ENCODE measurements around the gene HCN3.

DNA sequence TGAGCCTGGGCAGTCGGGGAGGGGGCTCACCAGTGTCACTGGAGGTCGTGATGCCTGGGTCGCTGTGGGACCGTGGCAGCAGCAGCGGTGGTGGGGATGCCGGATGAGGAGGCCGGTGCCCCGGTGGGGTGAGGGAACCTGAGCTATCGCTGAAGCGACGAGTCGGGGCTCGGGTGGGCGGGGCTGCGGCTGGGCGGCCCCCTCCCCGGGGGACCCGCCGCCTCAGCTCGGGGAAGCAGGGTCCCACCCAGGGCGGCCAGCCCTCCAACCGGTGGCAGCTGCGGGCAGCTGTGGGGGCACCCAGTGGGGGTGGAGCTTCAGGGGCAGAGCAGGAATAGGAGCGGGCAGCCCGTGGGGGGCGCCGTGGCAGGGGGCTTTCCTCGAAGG lies 27.0 kb upstream of the HCN3 start:
- TF ChIP-seq CTCF (IDR thresholded peaks at IDR 0.05; ENCODE audit: insufficient read depth, low read length) (no peak), POLR2AphosphoS5 (IDR thresholded peaks at IDR 0.05; ENCODE audit: low read depth) (no peak)
- TF ChIP-seq, protein P1, sequence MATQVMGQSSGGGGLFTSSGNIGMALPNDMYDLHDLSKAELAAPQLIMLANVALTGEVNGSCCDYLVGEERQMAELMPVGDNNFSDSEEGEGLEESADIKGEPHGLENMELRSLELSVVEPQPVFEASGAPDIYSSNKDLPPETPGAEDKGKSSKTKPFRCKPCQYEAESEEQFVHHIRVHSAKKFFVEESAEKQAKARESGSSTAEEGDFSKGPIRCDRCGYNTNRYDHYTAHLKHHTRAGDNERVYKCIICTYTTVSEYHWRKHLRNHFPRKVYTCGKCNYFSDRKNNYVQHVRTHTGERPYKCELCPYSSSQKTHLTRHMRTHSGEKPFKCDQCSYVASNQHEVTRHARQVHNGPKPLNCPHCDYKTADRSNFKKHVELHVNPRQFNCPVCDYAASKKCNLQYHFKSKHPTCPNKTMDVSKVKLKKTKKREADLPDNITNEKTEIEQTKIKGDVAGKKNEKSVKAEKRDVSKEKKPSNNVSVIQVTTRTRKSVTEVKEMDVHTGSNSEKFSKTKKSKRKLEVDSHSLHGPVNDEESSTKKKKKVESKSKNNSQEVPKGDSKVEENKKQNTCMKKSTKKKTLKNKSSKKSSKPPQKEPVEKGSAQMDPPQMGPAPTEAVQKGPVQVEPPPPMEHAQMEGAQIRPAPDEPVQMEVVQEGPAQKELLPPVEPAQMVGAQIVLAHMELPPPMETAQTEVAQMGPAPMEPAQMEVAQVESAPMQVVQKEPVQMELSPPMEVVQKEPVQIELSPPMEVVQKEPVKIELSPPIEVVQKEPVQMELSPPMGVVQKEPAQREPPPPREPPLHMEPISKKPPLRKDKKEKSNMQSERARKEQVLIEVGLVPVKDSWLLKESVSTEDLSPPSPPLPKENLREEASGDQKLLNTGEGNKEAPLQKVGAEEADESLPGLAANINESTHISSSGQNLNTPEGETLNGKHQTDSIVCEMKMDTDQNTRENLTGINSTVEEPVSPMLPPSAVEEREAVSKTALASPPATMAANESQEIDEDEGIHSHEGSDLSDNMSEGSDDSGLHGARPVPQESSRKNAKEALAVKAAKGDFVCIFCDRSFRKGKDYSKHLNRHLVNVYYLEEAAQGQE (IDR thresholded peaks at IDR 0.05; ENCODE audit: insufficient replicate concordance, low read depth), result no peak
